GM18907 (cell line): Measurements from ENCODE around the gene HINT2.

Source experiments
- ATAC-seq: cut with Tn5 transposase; IDR thresholded peaks from one replicate; pipeline ENCODE4 v1.9.1; 2021; ENCODE audit warnings: mild to moderate bottlenecking, moderate library complexity; ENCODE audit not compliant: unreplicated experiment

The HINT2 gene

DNA sequence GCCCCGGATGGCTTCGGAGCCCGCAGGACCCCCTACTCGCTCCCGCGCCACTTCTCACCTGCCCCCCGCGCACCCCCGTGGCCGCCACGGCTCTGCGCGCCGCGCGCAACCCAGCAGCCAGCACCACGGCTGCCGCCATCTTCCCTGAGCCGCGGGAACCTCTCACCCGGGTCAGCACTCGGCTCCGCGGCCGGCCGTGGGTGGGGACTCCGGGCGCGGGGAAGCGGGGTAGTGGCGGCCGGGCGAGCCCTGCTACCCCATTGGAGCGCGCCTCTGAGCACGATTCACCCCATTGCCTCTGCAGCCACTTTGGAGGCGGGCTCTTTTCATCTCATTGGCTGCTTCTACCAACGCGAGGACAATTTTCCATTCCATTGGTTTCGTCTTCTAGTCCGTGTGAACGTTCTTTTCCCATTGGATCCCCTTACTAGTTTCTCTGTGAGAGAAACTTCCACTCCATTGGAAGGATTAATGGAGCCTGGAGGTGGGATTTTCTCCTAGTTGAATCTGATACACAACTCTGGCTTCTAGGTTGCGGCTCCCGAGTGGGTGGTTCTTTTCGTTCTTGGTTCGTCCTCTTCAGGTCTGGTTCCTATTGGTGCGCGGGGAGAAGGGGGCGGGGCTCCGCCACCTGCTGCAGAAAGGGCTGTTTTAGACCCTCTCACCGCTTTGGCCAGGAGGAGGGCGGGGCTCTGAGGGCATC, at the start of gene HINT2:
Gene HINT2, minus strand, starts transcription at position 202 of the 703 bp plus-strand sequence. Its CDS starts 63 bp downstream, at position 139.
- peak; percentile 73 for ATAC-seq

DNA sequence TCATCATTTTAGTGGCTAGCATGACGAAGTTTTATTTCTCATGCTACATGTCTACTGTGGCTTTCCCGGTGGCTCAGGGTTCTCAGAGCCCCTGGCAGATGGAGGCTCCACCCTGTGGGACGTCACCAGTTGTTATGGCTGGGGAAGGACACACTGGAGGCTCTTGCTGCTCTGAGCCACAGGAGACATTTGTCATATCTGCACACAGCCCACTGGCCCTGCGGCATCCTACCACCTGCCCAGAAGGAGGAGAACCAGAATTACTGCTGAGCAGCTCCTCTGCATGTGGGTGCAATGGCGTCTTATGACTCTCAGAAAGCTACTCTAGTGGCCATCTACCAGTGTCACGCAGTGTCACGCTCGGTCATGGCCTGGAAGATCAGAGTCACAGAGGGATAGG, 48.7 kb upstream of the HINT2 start:
- no peak for ATAC-seq

- no peak for ATAC-seq
Measured at GRCh38 chr9:35862328-35862727, 47.5 kb upstream of the HINT2 start.

DNA sequence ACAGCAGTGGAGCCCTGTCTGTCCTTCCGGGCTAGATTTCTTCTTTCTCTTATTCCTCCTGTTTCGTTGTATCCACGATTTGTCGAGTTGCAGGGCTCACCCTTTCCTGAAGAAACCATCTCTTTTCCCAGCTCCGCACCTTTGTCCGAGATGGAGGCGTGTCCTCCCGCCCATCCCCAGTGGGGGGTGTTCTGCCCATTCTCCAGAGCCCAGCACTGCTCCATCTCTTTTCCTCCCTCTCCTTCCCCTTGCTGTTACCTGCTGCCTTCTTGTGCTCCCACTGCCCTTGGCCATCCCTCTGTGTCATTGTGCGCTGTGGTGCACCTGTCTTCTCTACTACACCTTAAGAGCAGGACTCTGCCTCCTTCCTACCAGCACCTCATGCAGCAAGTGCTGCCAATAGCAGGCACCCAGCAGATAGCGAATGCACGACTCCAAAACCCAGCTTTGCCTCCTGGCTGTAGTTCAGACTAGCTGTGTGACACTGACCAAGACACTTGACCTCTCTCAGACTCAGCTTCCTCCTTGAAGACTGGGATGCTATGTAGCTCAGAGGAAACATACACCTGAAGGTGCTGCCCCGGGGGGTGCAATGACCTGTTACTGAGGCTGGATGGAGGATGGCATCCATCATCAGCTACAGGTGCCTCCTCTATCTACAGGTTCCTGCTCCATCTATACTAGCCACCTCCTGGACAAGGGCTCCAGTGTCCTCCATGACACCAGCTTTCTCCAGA, 46.5 kb upstream of the HINT2 start:
- no peak for ATAC-seq

DNA sequence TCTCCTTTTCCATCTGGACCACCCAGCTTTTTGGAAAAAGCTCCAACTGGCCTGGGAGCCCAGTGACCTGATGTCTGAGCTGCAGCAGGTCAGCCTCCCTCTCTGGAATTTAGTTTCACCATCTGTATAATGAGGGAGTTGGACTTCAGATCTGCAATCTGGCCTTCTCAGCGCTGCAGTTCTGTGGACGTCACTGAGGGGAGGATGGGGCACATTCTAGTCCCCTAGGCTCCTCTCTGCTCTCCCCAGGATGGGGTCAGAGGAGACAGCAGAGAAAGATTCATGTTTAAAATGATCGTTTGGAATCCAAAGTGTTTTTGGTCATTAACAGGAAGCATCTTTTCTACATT, 45.1 kb upstream of the HINT2 start:
- no peak for ATAC-seq

GRCh38 chr9:35859310-35859989, 44.6 kb upstream of the HINT2 start:
- no peak for ATAC-seq

DNA sequence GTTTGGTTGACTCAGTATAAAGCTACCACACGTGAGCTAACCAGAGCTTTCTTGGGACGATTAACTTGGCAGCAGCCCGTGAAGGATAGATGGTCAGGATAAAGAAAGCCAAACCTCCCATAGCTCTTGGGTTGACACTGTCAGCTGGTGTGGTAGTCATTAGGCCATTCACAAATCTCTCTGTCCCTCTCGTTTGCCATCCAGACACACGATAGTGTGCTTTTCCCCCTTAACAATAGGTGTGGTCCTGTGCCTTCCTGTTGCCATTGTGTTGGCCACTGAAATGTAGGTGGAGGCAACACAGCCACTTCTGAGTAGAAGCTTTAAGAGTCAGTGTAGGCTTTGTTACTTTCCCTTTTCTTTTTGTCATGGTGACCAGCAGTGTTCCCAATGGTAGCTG, 43.6 kb upstream of the HINT2 start:
- ATAC-seq: no peak

GRCh38 chr9:35856882-35857281, 42.0 kb upstream of the HINT2 start:
- ATAC-seq: no peak

DNA sequence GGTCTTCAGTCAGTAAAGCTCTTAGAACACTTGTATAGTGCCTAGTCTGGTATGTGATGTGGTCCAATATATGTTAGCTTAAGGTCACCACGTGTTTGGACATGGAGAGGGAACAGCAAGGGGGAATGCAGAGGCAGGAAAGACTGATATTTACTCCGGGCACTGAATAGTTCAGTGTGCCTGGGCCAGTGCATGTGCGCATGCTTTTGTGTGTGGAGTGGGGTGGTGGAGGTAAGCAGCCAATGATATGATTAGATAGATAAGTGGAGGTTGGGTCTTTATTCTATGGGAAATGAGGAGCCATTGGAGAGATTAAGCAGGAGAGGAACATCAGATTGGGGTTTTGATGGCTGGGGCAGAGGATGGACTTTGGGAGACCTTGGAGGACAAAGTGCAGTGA, 41.4 kb upstream of the HINT2 start:
- no peak for ATAC-seq

GRCh38 chr9:35854091-35854762, 39.4 kb upstream of the HINT2 start:
- no peak for ATAC-seq

DNA sequence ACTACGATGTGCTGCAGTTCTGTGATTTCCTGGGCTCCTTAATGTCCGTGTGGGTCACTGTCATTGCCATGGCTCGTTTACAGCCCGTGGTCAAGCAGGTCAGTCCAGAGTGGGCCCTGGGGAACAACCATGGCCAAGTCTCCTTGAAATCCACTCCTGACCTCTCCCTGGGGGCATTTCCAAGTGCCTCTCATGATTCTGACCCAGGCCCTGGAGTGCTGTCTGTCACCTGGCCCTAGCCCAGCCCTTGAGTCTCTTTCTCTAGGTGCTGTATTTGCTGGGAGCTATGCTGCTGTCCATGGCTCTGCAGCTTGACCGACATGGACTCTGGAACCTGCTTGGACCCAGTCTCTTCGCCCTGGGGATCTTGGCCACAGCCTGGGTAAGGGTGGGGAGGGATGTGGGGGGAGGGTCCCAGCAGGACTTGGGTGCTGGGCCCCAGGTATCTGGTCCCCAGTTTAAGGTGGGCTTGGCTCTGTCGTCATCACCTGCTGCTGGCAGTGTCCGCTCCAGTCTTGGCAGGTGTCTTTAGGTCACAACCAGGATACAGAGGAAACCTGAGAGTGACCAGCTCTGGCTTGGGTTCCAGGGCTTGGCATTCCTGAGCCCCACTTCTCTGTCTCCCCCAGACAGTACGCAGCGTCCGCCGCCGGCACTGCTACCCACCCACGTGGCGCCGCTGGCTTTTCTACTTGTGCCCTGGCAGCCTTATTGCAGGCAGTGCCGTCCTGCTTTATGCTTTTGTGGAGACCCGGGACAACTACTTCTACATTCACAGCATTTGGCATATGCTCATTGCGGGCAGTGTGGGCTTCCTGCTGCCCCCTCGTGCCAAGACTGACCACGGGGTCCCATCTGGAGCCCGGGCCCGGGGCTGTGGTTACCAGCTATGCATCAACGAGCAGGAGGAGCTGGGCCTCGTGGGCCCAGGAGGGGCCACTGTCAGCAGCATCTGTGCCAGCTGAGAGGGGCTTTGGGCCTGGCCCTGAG, 38.3 kb upstream of the HINT2 start:
- ATAC-seq: no peak

DNA sequence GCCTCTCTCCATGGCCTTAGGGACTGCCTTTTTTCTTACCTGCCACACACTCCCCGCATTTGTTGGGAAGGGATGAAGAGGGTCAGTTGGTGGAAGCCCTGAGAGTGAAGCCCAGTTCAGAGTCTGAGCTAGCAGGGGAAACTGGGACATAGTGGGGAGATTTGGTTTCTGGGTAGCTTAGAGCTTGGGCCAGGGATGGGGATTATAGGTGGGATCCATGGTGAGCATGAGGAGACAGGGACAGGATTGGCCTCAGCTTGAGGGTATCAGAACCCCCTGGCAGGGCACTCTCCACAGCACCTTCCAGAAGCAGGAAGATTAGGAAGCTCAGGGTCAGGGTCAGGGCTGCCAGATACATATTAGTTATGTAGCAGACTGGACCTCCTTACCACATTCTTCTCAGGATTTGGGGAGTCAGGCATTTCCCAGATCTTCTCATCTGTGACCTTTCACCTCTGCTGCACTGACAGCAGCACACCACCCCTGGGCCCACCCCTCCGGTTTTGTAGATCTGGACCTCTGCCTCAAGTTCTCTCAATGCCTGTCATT, 37.5 kb upstream of the HINT2 start:
- no peak for ATAC-seq

DNA sequence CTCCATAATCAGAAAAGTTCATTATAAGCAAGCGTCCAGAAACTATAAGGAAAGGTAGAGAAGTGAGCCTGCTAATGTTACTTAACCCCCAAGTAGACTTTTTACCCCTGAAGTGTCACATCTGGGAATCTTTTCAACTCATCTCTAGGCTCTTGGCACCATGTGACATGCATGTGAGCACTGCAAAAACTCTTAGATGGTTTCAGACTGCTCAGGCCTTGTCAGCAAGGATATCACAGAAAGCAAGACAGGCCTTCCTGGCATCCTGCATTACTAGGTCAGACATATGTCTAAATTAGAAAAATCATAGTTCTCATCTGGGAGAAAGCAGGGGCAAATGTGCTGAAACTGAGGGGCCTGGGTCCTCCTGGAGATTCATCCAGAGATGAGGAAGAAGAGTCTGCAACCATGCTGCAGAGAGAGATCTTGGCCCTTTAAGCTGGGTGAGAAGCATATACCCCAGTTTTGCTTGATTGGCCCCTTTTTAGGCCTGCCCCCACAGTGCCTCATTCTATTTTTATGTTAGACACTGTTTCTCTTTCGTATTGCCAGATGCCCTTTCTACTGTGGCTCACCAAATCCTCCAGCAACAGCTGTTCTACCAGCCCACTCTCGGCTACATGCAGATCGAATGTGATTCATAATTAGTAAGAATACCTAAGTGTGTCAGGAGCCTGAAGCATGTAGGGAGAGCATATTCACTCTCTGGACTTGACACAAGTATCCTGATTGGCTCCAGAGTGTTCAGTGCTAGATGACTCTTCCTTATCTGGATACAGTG, 33.1 kb upstream of the HINT2 start:
- ATAC-seq: peak; percentile 91

GRCh38 chr9:35845824-35846771, 31.3 kb upstream of the HINT2 start:
- no peak for ATAC-seq

- no peak for ATAC-seq
Measured at GRCh38 chr9:35844628-35845270, 29.9 kb upstream of the HINT2 start.

DNA sequence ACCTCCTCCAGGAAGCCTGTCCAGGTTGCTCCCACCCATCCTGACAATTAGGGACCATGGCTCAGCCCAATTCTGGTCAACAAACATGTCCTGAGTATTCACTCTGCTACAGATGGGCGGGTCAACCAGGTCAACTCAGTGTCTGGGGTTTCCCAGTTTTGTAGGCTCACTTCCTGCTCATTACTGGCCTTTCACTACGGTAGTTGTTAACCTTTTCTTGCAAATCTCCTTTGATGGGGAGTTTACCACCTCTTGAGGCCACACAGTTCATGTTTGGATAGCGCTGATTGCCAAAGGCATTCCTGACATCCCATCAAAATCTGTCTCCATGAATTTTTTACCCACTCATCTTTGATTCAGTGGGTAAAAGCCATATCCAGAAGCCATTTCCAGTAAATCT, 28.0 kb upstream of the HINT2 start:
- ATAC-seq: peak; percentile 62

DNA sequence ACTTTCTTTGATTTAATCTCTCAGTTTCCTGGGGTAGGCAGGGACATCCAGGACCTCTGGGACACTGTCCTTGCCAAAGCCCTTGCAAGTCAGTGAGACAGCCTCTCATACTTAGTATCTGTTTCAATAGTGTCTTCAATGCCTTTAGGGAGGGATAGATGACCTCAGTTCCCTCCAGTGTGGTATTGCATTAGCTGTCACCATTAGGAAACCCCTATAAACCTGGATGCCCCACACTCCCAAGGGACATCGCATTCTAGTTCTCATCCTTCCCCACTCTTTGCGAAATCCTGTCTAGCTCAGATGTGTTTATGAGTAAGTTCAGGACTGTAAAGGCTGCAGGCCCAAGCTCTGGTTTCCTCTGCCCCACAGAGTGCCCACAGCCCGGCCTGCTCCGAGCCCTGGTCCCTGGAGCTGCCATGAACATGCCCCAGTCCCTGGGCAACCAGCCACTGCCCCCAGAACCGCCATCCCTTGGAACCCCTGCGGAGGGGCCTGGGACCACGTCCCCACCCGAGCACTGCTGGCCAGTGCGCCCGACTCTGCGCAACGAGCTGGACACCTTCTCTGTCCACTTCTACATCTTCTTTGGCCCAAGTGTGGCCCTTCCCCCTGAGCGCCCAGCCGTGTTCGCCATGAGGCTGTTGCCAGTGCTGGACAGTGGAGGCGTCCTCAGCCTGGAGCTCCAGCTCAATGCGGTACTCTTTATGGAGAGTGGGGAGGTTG, 27.3 kb upstream of the HINT2 start:
- ATAC-seq: no peak
